Right lobe of liver (tissue), 6 donors: ENCODE results near the gene RRP1. TPM values are rescaled to one million over a fixed set of nuclear protein-coding genes. Genes with fewer than 3 reads are reported as not detected.

Experiments used
- ATAC-seq, 4 donors: fragments of 200-7000 bp; cut with Tn5 transposase; one replicate each; pipeline ENCODE4 v1.9.1; 2020; ENCODE audit warnings: mild to moderate bottlenecking in 4 of 4, moderate library complexity in 4 of 4
- DNase-seq, 3 donors: peaks; one replicate each; pipeline ENCODE4 v3.0.0-alpha.2; 2020
- H3K27ac ChIP-seq, 3 donors: fragments of 200-600 bp; one replicate each; pipeline ENCODE4 v1.8.0; 2022
- H3K27me3 ChIP-seq, 2 donors: fragments of 200-600 bp; one replicate each; pipeline ENCODE4 v1.8.0; 2022
- H3K36me3 ChIP-seq, 4 donors: fragments of 200-600 bp; sonication (generic) in 1 of 4; one replicate each; pipeline versions ENCODE4 v1.5.1 to v1.8.0; 2017 to 2022; ENCODE audit warnings: control low read depth in 1 of 4
- H3K4me1 ChIP-seq, 4 donors: fragments of 200-600 bp; sonication (generic) in 1 of 4; one replicate each; pipeline versions ENCODE4 v1.5.1 to v1.8.0; 2017 to 2022; ENCODE audit warnings: control low read depth in 1 of 4
- H3K4me3 ChIP-seq, 3 donors: fragments of 200-600 bp; one replicate each; pipeline ENCODE4 v1.8.0; 2022
- H3K9me3 ChIP-seq, 4 donors: fragments of 200-600 bp; sonication (generic) in 1 of 4; one replicate each; pipeline versions ENCODE4 v1.5.1 to v1.8.0; 2017 to 2022; ENCODE audit warnings: control low read depth in 1 of 4
- POLR2A ChIP-seq: fragments of 450-650 bp; IDR thresholded peaks from one replicate; pipeline ENCODE4 v1.6.1; 2017; ENCODE audit warnings: antibody characterized with exemption, mild to moderate bottlenecking
- WGBS: methylation state at CpG from one replicate; pipeline ENCODE4 v1.1.6; 2018; ENCODE audit warnings: low coverage, low lambda C conversion rate; ENCODE audit not compliant: insufficient coverage; ENCODE audit errors: missing lambda C conversion rate; 5-methylcytosine and 5-hydroxymethylcytosine counted together
- intact Hi-C, 2 donors: fragments of 100-400 bp; cut with DNase I; formaldehyde crosslinking; loops; one replicate each; pipeline versions ENCODE4 v1.11.2 to v1.14.1; 2022
- total RNA-seq, 6 experiments: library from RNA; depleted of rRNA in 2 of 6; stranded (reverse); fragments of >200 nt in 2 of 6; fragmentation: NEBNext Ultra II Directional in 3 of 6; extraction: Animal tissue kit (Norgen Biotek cat#: 25700) in 3 of 6; gene quantifications; one replicate each; pipeline versions ENCODE4 v1.1.0 to v1.2.4, GENCODE V29; 2016 to 2023
- TF ChIP-seq, protein P1 (sequence below), 4 donors: fragments of 200-600 bp in 3 of 4; fragments of 450-650 bp in 1 of 4; IDR thresholded peaks; one replicate each; pipeline versions ENCODE4 v1.5.1 to v1.8.0; 2016 to 2022; ENCODE audit warnings: antibody characterized with exemption in 4 of 4, mild to moderate bottlenecking in 2 of 4
- donor health status: DM: no; HTN: yes; CAD: no.
- donor health status: DM: no; HTN: no; CAD: no.
- donor health status: DM: no; HTN: no; CAD: no.
- donor health status: DM: no; HTN: yes; CAD: no.
- donor health status: DM: no; HTN: yes; CAD: no.

Gene RRP1
- total RNA-seq, 6 experiments from 2014 or later = 8.8 to 25.1 (median 12.9) TPM

DNA sequence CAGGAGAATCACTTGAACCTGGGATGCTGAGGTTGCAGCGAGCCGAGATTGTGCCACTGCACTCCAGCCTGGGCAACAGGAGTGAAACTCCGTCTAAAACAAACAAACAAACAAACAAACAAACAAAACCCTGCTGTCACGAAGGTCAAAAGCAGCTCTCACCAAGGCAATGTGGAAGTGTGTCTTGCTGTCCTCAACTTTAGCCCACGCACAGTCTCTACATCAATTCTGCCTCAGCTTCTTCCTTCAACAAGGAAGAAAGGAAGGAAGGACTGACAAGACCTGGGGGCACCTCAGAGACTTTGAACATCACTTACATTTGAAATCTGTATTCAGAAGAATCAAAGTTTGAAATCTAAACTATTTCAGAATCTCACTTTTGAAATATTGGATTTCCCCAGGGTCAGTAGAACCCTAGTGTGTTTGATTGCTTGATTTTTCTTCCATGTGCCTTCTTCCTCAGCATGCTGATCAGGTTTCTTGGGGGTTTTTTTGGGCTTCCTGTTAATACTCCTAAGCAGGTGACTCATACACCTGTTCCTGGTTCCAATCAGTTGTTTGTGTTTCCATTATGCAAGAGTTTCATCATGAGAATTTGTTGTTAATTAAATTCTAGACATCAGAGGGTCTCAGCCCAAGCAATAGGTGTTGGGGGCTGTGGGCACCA lies 6.8 kb upstream of the RRP1 start:
- Histone ChIP-seq H3K27ac (peak overlapping the region; percentile 67 to 81 (median 70)), H3K4me1 (peaks cover 0 to 20% (median 7%) of the 10 kb centered on the region in 4 donors), H3K36me3 (no peaks in the 10 kb centered on the region), H3K27me3 (no peaks in the 10 kb centered on the region), H3K4me3 (no peak overlapping the region), H3K9me3 (no peaks in the 10 kb centered on the region)
- 41% methylated on average over 5 of the region's 5 CpGs for WGBS
- TF ChIP-seq POLR2A = no peak
- TF ChIP-seq, protein P1, sequence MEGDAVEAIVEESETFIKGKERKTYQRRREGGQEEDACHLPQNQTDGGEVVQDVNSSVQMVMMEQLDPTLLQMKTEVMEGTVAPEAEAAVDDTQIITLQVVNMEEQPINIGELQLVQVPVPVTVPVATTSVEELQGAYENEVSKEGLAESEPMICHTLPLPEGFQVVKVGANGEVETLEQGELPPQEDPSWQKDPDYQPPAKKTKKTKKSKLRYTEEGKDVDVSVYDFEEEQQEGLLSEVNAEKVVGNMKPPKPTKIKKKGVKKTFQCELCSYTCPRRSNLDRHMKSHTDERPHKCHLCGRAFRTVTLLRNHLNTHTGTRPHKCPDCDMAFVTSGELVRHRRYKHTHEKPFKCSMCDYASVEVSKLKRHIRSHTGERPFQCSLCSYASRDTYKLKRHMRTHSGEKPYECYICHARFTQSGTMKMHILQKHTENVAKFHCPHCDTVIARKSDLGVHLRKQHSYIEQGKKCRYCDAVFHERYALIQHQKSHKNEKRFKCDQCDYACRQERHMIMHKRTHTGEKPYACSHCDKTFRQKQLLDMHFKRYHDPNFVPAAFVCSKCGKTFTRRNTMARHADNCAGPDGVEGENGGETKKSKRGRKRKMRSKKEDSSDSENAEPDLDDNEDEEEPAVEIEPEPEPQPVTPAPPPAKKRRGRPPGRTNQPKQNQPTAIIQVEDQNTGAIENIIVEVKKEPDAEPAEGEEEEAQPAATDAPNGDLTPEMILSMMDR (IDR thresholded peaks at IDR 0.05) = no peak
- DNase-seq (no peak), ATAC-seq (peak; percentile 25 to 60 (median 34))
- intact Hi-C loops = no loop called here

DNA sequence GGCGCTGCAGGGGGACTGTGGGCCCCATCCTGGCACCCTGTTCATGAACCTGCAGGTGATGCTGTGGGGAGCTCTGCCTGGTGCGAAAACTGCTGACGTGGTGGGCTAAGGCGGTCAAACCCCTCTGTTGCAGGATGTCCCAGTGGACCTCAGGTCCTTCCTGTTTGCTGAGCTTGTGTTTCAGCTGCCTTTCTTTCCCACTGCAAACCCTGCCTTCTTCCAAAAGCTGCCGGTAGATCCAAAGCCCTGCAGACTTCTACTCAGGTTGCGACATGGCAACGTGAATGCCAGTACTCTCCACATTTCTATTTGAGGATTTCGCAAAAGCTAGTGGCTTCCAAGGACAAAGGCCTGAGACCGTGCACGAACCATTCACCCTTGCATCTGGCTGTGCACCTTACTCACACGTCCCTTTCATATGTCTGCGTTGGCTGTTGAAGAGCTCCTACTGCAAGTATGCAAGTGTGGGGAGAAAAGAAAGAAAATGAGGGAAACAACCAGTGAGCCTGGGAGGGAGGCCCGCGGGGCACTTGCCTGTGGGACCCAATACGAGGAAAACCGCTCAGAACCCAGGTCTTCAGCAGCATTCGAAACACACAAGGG lies 6.2 kb upstream of the RRP1 start:
- TF ChIP-seq, protein P1 (IDR thresholded peaks at IDR 0.05) = no peak
- TF ChIP-seq POLR2A = no peak
- intact Hi-C loops = no loop called here
- ATAC-seq = peak; percentile 77 to 93 (median 86)
- Histone ChIP-seq H3K36me3 (no peaks in the 10 kb centered on the region), H3K9me3 (no peaks in the 10 kb centered on the region), H3K27me3 (no peaks in the 10 kb centered on the region), H3K4me1 (peaks cover 0 to 20% (median 7%) of the 10 kb centered on the region in 4 donors), H3K27ac (peak overlapping the region; percentile 67 to 81 (median 70)), H3K4me3 (no peak overlapping the region)
- DNase-seq = peak; percentile 71 to 90 (median 80)
- WGBS = 29% methylated on average over 12 of the region's 17 CpGs

DNA sequence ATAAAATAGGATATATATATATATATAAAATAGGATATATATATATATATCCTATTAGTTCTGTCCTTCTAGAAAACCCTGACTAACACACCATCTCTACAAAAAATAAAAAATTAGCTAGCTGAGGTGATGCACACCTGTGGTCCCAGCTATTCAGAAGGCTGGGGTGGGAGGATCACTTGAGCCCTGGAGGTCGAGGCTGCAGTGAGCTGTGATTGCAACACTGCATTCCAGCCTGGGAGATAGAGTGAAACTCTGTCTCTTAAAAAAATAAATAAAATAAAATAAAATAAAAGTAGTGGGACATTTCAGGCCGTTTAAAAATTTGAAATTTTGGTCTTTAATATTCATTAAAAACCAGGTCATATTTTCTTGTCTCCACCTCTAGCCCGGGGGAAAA lies 4.2 kb upstream of the RRP1 start:
- 32% methylated on average over 3 of the region's 3 CpGs for WGBS
- Histone ChIP-seq H3K9me3 (no peaks in the 10 kb centered on the region), H3K4me3 (no peak overlapping the region), H3K4me1 (peaks cover 0 to 22% (median 8%) of the 10 kb centered on the region in 4 donors), H3K27ac (no peak overlapping the region), H3K36me3 (no peaks in the 10 kb centered on the region), H3K27me3 (no peaks in the 10 kb centered on the region)
- TF ChIP-seq, protein P1 (IDR thresholded peaks at IDR 0.05) = no peak
- no peak for TF ChIP-seq POLR2A
- intact Hi-C loops = no loop called here
- no peak for ATAC-seq
- DNase-seq = no peak

DNA sequence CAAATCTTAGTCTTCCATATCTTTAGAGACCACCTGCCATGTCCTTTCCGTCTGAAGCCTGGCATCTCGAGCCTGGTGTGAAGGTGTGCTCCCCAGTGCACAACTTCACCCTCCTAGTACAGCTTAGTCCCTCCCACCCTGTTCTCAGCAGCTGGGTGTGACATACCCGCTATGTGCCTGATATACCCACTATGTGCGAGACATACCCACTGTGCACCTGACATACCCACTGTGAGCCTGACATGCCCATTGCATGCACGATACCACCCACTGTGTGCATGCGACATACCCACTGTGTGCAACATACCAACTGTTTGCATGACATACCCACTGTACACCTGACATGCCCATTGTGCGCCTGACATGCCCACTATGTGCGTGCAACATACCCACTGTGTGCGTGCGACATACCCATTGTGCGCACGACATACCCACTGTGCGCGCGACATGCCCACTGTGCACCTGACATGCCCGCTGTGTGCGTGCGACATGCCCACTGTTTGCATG lies 3.0 kb upstream of the RRP1 start:
- TF ChIP-seq, protein P1 (IDR thresholded peaks at IDR 0.05) = no peak
- TF ChIP-seq POLR2A = no peak
- no peak for DNase-seq
- intact Hi-C loops = no loop called here
- Histone ChIP-seq H3K36me3 (no peaks in the 10 kb centered on the region), H3K27ac (no peak overlapping the region), H3K4me1 (peaks cover 0 to 31% (median 12%) of the 10 kb centered on the region in 4 donors), H3K9me3 (no peaks in the 10 kb centered on the region), H3K4me3 (no peak overlapping the region), H3K27me3 (no peaks in the 10 kb centered on the region)
- 81% methylated on average over 12 of the region's 18 CpGs for WGBS
- no peak for ATAC-seq
